Stimulated activated naive CD8-positive, alpha-beta T cell treated with anti-CD3 and anti-CD28 coated beads, Interleukin-15, Interleukin-2, amounts not matched to agents 100 ng/mL and 50 ng/mL, for 24 hours (primary cell): ENCODE data around the gene PTH1R.
A peak's percentile ranks its signal among the peaks of the same experiment; 100 is the strongest.

Source experiments
- H3K27ac Mint-ChIP-seq: one replicate; pipeline ENCODE4 v1.8.0; 2021; ENCODE audit warnings: mild to moderate bottlenecking, mixed read lengths
- H3K27me3 Mint-ChIP-seq: one replicate; pipeline ENCODE4 v1.8.0; 2021; ENCODE audit warnings: mixed read lengths
- H3K36me3 Mint-ChIP-seq: one replicate; pipeline ENCODE4 v1.8.0; 2021; ENCODE audit warnings: low read depth, mixed read lengths
- H3K4me1 Mint-ChIP-seq: one replicate; pipeline ENCODE4 v1.8.0; 2021; ENCODE audit warnings: low read depth, mixed read lengths
- H3K4me3 Mint-ChIP-seq: one replicate; pipeline ENCODE4 v1.8.0; 2021; ENCODE audit warnings: mild to moderate bottlenecking, mixed read lengths
- H3K9me3 Mint-ChIP-seq: one replicate; pipeline ENCODE4 v1.8.0; 2021; ENCODE audit warnings: mixed read lengths

The PTH1R gene

DNA sequence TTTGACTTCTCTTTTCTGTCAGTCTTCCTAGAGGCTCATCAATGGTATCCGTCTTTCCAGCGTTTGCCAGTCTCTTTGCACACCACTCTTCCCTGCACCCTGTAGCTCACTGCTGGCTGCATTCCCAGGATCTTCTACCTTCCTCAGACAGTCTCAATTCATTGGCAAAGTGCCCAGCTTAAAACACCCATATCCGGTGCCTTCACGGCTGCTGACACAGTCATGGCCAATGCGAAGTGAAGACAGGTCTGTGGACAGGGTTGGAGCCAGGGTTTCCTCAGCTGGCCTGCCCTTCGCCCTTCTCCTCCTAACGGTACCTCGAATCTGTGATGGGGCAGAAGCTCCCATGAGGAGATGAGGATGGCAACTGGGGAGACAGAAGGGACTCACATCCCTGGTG lies 36.1 kb downstream of the PTH1R start:
- Mint-ChIP-seq H3K36me3 (peaks cover 46% of the 10 kb centered on the region), H3K4me1 (peaks cover 44% of the 10 kb centered on the region), H3K9me3 (peaks cover 4% of the 10 kb centered on the region), H3K27me3 (no peaks in the 10 kb centered on the region), H3K27ac (peak overlapping the region; percentile 46), H3K4me3 (no peak overlapping the region)

- Mint-ChIP-seq H3K4me3 (no peak overlapping the region), H3K9me3 (peaks cover 4% of the 10 kb centered on the region), H3K36me3 (peaks cover 58% of the 10 kb centered on the region), H3K27ac (peak overlapping the region; percentile 28), H3K27me3 (no peaks in the 10 kb centered on the region), H3K4me1 (peaks cover 42% of the 10 kb centered on the region)
These were observed 37.3 kb downstream of the PTH1R start for GRCh38 chr3:46914849-46915248.

DNA sequence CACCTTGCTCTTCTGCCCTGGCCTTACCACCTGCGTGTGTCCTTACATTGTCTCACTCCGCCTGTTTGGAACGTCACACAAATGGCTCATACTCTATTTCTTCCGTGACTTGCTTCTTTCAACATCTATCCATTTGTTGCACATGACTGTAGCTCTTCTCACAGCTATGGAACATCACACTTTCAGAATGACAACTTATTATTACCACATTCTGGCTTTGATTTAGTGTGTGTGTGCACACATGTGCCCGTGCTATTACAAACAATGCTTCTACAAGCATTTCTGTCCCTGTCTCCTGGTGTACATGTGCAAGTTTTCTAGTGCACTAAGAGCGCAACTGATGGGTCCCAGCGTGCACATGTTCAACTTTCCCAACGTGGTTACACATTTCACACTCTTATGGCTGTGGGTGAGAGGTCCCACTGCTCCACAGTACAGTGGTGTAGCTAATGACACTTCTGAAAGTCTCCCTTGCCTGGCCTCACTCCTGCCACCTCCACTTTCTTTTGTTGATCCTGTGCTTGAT lies 37.8 kb downstream of the PTH1R start:
- Mint-ChIP-seq H3K4me3 (no peak overlapping the region), H3K27me3 (no peaks in the 10 kb centered on the region), H3K9me3 (peaks cover 4% of the 10 kb centered on the region), H3K4me1 (peaks cover 42% of the 10 kb centered on the region), H3K27ac (peak overlapping the region; percentile 28), H3K36me3 (peaks cover 63% of the 10 kb centered on the region)

GRCh38 chr3:46916278-46916677 lies 38.8 kb downstream of the PTH1R start:
- peaks cover 42% of the 10 kb centered on the region for H3K4me1 Mint-ChIP-seq
- peaks cover 4% of the 10 kb centered on the region for H3K9me3 Mint-ChIP-seq
- H3K36me3 Mint-ChIP-seq, result peaks cover 67% of the 10 kb centered on the region
- H3K4me3 Mint-ChIP-seq, result no peak overlapping the region
- H3K27me3 Mint-ChIP-seq, result no peaks in the 10 kb centered on the region
- H3K27ac Mint-ChIP-seq, result peak overlapping the region; percentile 57

- H3K9me3 Mint-ChIP-seq, result peaks cover 4% of the 10 kb centered on the region
- no peak overlapping the region for H3K4me3 Mint-ChIP-seq
- H3K27ac Mint-ChIP-seq, result peak overlapping the region; percentile 6
- peaks cover 42% of the 10 kb centered on the region for H3K4me1 Mint-ChIP-seq
- H3K36me3 Mint-ChIP-seq, result peaks cover 72% of the 10 kb centered on the region
- no peaks in the 10 kb centered on the region for H3K27me3 Mint-ChIP-seq
These were observed 39.3 kb downstream of the PTH1R start for GRCh38 chr3:46916799-46917198.

DNA sequence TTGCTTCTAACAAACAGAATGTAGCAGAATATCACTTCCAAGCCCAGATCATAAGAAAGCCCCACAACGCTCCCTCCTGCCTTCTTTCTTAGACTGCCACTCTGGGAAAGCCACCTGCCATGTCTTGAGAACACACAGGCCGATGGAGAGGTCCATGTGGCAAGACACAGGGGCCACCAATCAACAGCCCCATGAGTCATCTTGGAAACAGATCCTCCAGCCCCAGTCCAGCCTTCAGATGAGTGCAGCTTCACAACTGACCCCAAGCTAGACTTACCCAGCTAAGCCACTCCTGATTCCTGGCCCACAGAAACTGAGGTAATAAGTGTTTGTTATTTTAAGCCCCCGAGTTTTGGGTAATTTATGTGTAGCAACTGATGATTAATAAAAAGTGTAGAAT lies 39.7 kb downstream of the PTH1R start:
- Mint-ChIP-seq H3K9me3 (peaks cover 4% of the 10 kb centered on the region), H3K36me3 (peaks cover 74% of the 10 kb centered on the region), H3K27ac (peak overlapping the region; percentile 6), H3K4me3 (no peak overlapping the region), H3K4me1 (peaks cover 42% of the 10 kb centered on the region), H3K27me3 (no peaks in the 10 kb centered on the region)

- H3K27ac Mint-ChIP-seq, result peak overlapping the region; percentile 15
- H3K27me3 Mint-ChIP-seq, result no peaks in the 10 kb centered on the region
- H3K9me3 Mint-ChIP-seq, result peaks cover 4% of the 10 kb centered on the region
- peaks cover 78% of the 10 kb centered on the region for H3K36me3 Mint-ChIP-seq
- no peak overlapping the region for H3K4me3 Mint-ChIP-seq
- H3K4me1 Mint-ChIP-seq, result peaks cover 42% of the 10 kb centered on the region
These were observed 40.7 kb downstream of the PTH1R start for GRCh38 chr3:46918202-46918601.

DNA sequence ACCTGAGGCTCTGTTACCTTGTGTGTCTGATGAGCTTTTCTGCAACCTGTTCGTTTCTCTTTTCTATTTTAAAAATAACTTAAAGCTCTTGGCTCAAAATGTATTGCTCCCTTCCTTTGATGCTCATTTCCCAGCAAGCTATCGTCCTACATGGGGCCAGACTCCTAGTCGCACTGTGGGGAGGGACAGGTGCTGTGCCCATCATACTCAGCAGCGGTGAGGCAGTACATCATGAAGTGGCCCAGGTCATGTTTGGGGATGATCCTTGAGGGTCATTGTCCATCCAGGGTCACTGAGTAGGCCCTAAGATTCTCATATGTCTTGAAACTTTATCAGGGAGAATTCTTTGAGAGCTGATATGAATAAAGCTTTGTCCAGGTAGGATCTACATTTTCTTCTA lies 41.1 kb downstream of the PTH1R start:
- H3K9me3 Mint-ChIP-seq, result peaks cover 4% of the 10 kb centered on the region
- H3K27me3 Mint-ChIP-seq, result no peaks in the 10 kb centered on the region
- peaks cover 37% of the 10 kb centered on the region for H3K4me1 Mint-ChIP-seq
- peaks cover 77% of the 10 kb centered on the region for H3K36me3 Mint-ChIP-seq
- peak overlapping the region; percentile 15 for H3K27ac Mint-ChIP-seq
- no peak overlapping the region for H3K4me3 Mint-ChIP-seq

DNA sequence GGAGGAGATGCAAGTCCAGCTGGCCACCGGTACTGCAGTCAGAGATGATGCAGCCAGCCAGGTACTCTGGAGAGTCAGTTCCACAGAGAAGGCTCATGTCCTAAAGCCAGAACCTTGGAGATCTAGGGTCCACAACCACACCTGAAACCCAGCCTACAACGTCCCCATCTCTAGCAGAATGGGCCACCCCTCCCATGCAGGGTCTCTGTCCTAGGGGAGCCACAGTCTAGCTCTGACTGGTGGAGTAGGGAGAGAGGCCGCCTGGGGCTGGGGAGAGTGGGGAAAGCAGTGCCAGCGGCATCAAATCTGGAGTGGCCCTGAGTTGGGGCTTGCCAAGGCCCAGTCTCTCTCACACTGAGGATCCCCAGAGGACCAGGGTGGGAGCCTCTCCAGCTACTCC lies 43.5 kb downstream of the PTH1R start:
- peaks cover 4% of the 10 kb centered on the region for H3K9me3 Mint-ChIP-seq
- no peak overlapping the region for H3K27ac Mint-ChIP-seq
- H3K27me3 Mint-ChIP-seq, result no peaks in the 10 kb centered on the region
- no peak overlapping the region for H3K4me3 Mint-ChIP-seq
- peaks cover 81% of the 10 kb centered on the region for H3K36me3 Mint-ChIP-seq
- peaks cover 22% of the 10 kb centered on the region for H3K4me1 Mint-ChIP-seq

DNA sequence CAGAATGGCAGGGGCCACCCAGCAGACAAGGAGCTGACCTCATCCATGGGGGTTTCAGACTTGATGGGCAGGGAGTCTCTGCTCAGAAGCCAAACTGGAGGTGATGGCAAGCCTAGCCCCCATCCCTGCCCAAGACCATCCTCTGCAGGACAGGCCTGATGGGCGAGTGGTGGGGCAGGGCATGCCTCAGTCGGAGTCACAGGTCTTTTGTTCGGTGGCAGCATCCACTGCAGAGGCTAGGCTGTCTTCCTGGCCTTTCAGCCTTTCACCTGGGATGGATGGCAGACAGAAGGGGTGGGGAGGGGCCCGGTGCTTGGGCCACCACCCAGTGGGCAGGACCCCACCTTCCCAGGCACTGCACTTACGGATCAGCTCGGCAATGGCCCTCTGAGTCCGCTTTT lies 44.4 kb downstream of the PTH1R start:
- H3K4me3 Mint-ChIP-seq, result no peak overlapping the region
- H3K27ac Mint-ChIP-seq, result no peak overlapping the region
- H3K27me3 Mint-ChIP-seq, result no peaks in the 10 kb centered on the region
- H3K4me1 Mint-ChIP-seq, result peaks cover 22% of the 10 kb centered on the region
- H3K9me3 Mint-ChIP-seq, result peaks cover 4% of the 10 kb centered on the region
- peaks cover 73% of the 10 kb centered on the region for H3K36me3 Mint-ChIP-seq

- H3K36me3 Mint-ChIP-seq, result peaks cover 73% of the 10 kb centered on the region
- peaks cover 23% of the 10 kb centered on the region for H3K4me1 Mint-ChIP-seq
- no peak overlapping the region for H3K4me3 Mint-ChIP-seq
- H3K9me3 Mint-ChIP-seq, result peaks cover 4% of the 10 kb centered on the region
- no peak overlapping the region for H3K27ac Mint-ChIP-seq
- H3K27me3 Mint-ChIP-seq, result no peaks in the 10 kb centered on the region
These were observed 44.9 kb downstream of the PTH1R start for GRCh38 chr3:46922426-46922825.

DNA sequence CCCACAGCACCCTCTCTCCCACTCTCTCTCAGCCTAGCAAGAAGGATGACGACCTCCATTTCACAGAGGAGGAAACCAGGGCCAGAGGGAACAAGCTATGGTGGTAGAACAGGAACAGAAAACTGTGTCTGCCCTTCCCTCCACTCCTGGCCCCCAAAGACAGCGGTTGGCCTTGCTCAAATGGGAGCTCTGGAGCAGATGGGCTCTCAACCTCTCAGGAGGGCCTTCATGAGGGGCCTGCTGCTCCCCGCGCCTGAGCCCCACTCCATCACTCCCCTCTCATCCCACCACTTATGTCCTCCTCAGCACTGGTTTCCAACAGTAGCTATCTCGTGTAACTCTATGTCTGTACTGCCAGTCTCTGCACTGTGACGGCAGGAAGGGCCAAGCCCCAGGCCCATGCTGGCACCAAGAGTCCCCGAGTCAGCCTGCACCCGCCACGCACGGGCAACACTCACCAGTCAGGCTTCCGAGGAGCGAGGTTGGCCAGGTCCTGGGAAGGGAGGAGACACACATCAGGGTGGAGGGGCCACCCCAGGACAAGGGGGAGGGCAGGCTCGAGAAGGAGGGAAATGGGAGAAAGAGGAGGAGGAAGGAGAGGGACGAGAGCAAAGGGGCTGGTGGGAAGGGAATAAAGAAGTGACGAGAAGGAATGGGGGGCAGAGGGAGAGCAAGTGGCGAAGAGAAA lies 45.5 kb downstream of the PTH1R start:
- Mint-ChIP-seq H3K27ac (no peak overlapping the region), H3K9me3 (no peaks in the 10 kb centered on the region), H3K4me3 (no peak overlapping the region), H3K4me1 (peaks cover 25% of the 10 kb centered on the region), H3K27me3 (no peaks in the 10 kb centered on the region), H3K36me3 (peaks cover 67% of the 10 kb centered on the region)

DNA sequence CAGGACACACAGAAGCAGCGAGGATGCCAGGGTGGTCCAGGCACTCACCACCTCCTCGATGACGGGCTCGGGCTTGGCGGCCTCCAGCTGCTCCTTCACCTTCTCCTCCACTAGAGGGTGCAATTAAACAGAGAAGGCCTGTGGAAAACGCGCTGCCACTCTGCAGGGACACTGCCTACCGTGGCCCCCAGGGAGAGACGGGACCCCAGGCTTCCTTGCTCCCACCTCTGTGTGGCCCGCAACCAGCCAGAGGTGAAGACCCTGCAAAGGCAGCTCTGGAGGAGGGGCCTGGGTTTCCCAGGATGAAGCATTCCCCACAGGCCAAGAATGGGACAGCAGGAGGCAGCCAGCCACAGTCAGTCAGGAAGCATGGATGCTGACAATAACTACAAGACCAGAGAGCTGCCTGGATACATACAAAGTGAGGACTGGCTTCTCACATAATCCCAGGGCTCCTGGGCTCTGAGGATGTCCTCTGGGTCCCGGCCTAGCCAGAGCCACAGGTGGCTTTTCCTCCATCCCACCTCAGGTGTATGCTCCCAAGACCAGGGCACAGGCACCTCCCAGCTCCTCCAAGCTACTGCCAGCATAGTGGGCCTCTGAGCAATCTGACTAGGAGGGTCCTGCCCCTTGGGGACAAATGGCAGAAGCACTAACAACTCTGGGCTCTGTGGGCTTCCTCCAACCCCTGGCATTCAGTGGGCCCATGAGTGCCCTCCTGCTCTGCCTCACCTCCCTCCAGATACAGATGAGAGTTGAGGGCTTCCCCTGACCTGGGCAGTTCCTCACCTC lies 46.2 kb downstream of the PTH1R start:
- Mint-ChIP-seq H3K4me1 (peaks cover 30% of the 10 kb centered on the region), H3K4me3 (no peak overlapping the region), H3K27ac (no peak overlapping the region), H3K27me3 (no peaks in the 10 kb centered on the region), H3K9me3 (no peaks in the 10 kb centered on the region), H3K36me3 (peaks cover 67% of the 10 kb centered on the region)

DNA sequence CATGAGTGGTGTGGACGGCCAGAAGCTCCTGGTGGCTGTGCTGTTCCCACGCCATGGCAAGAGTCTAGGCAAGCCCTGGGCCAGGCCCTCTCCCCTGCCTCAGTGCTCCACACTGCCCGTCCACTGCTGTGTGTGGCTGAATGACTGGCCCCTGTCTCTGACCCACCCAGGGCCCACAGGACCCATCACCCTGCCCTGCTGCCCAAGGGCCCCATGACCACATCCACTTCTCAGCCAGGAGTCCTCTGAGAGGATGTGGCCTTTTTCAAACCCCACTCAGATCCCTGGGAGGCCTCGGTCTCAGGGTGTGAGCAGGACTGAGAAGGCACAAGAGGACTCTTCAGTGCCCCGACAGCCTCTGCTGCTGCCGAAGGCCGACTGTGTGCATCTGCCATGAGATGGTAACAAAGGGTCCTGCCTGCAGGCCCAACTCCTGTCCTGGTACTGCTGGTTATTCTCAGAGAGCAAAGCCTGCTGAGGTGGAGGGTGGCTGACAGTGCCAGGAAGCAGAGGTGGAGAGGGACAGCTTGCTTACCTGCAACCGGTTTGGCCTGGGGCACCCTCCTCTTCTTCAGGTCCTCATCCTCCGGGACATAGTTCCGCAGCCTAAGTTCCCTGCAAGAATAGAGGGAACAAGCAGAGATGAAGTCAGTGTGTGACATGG lies 47.5 kb downstream of the PTH1R start:
- peaks cover 63% of the 10 kb centered on the region for H3K36me3 Mint-ChIP-seq
- no peaks in the 10 kb centered on the region for H3K27me3 Mint-ChIP-seq
- H3K4me1 Mint-ChIP-seq, result peaks cover 39% of the 10 kb centered on the region
- no peak overlapping the region for H3K27ac Mint-ChIP-seq
- H3K9me3 Mint-ChIP-seq, result no peaks in the 10 kb centered on the region
- no peak overlapping the region for H3K4me3 Mint-ChIP-seq

DNA sequence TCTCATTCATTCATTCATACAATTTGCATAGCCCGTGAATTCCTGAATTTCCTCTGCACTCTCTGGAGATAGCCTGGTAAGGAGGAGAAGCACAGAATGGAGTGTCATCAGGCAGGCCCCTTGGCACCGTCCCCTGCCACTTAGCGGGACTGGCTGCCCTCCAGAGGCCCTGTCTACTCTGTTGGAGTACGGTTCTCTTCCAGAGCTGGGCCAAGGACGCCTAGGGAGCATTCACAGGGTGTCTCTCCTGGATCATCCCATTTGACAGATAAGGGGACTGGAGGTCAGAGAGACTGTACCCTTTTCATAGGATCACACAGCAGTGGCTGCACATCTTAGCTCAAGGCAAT lies 48.0 kb downstream of the PTH1R start:
- Mint-ChIP-seq H3K27me3 (no peaks in the 10 kb centered on the region), H3K4me3 (no peak overlapping the region), H3K27ac (peak overlapping the region; percentile 28), H3K4me1 (peaks cover 44% of the 10 kb centered on the region), H3K9me3 (no peaks in the 10 kb centered on the region), H3K36me3 (peaks cover 60% of the 10 kb centered on the region)
